HEK293 (cell line): ENCODE results near the gene CHMP4B.

Experiments
- CTCF ChIA-PET: fragments of 350-600 bp; formaldehyde crosslinking; extraction: SDS; loops from one replicate; lab custom pipeline; 2021; ENCODE audit warnings: antibody characterized with exemption; lab: Yijun Ruan, JAX
- POLR2A ChIA-PET: fragments of 300-600 bp; formaldehyde crosslinking; extraction: SDS; loops from one replicate; lab custom pipeline; 2020; ENCODE audit warnings: antibody characterized with exemption, inconsistent platforms; lab: Yijun Ruan, JAX
- H3K27ac ChIP-seq: fragments of 200-500 bp; sonication (Bioruptor generic); 2 replicates; pipeline ENCODE4 v1.5.1; 2014; ENCODE audit warnings: low read depth, low read length, control low read depth, inconsistent platforms; ENCODE audit errors: extremely low read depth
- H3K36me3 ChIP-seq, 2 experiments: fragments of 200-500 bp in 1 of 2; sonication (Bioruptor generic) in 1 of 2; 1 replicate in 1 of 2; 2 replicates in 1 of 2; pipeline ENCODE4 v1.5.1; 2014 to 2017; ENCODE audit warnings: inconsistent platforms in 2 of 2, low read length in 2 of 2; ENCODE audit not compliant: control insufficient read depth in 2 of 2, insufficient read depth in 1 of 2
- H3K4me1 ChIP-seq: fragments of 200-500 bp; sonication (Bioruptor generic); 2 replicates; pipeline ENCODE4 v1.5.1; 2014; ENCODE audit warnings: mild to moderate bottlenecking, low read length, inconsistent platforms; ENCODE audit not compliant: control insufficient read depth, insufficient read depth
- H3K4me3 ChIP-seq: 2 replicates; pipeline ENCODE4 v1.5.1; 2011; ENCODE audit warnings: low read depth, mild to moderate bottlenecking, control low read depth, low read length, moderate library complexity
- H3K9me3 ChIP-seq: fragments of 200-500 bp; sonication (Bioruptor generic); 2 replicates; pipeline ENCODE4 v1.5.1; 2014; ENCODE audit warnings: low read depth, low read length, inconsistent platforms; ENCODE audit not compliant: control insufficient read depth, insufficient read depth
- AEBP2 ChIP-seq: fragments of 450-650 bp; formaldehyde crosslinking; IDR thresholded peaks from 2 replicates; pipeline ENCODE4 v1.5.1; 2016; ENCODE audit warnings: missing biosample characterization, missing genetic modification characterization, borderline replicate concordance
- GLIS2 ChIP-seq: fragments of 450-650 bp; formaldehyde crosslinking; IDR thresholded peaks from 2 replicates; pipeline ENCODE4 v1.5.1; 2016; ENCODE audit warnings: missing biosample characterization, missing genetic modification characterization
- SCRT1 ChIP-seq: fragments of 450-650 bp; formaldehyde crosslinking; IDR thresholded peaks from 2 replicates; pipeline ENCODE4 v1.5.1; 2016; ENCODE audit warnings: missing biosample characterization, missing genetic modification characterization, borderline replicate concordance
- SCRT2 ChIP-seq: fragments of 450-650 bp; formaldehyde crosslinking; IDR thresholded peaks from 2 replicates; pipeline ENCODE4 v1.5.1; 2016; ENCODE audit warnings: missing biosample characterization, missing genetic modification characterization
- SP2 ChIP-seq: fragments of 450-650 bp; formaldehyde crosslinking; IDR thresholded peaks from 2 replicates; pipeline ENCODE4 v1.5.1; 2016; ENCODE audit warnings: missing biosample characterization, missing genetic modification characterization
- ZBTB20 ChIP-seq: fragments of 450-650 bp; formaldehyde crosslinking; IDR thresholded peaks from 2 replicates; pipeline ENCODE4 v1.5.1; 2016; ENCODE audit warnings: missing biosample characterization, missing genetic modification characterization
- ZBTB48 ChIP-seq: fragments of 450-650 bp; formaldehyde crosslinking; IDR thresholded peaks from 2 replicates; pipeline ENCODE4 v1.5.1; 2016; ENCODE audit warnings: missing biosample characterization, missing genetic modification characterization
- ZNF18 ChIP-seq: fragments of 450-650 bp; formaldehyde crosslinking; IDR thresholded peaks from 2 replicates; pipeline ENCODE4 v1.5.1; 2016; ENCODE audit warnings: missing biosample characterization, missing genetic modification characterization
- ZNF280D ChIP-seq: fragments of 450-650 bp; formaldehyde crosslinking; IDR thresholded peaks from 2 replicates; pipeline ENCODE4 v1.5.1; 2016; ENCODE audit warnings: missing biosample characterization, missing genetic modification characterization
- ZNF501 ChIP-seq: fragments of 450-650 bp; formaldehyde crosslinking; IDR thresholded peaks from 2 replicates; pipeline ENCODE4 v1.5.1; 2016; ENCODE audit warnings: missing biosample characterization, missing genetic modification characterization
- ZNF600 ChIP-seq: fragments of 450-650 bp; formaldehyde crosslinking; IDR thresholded peaks from 2 replicates; pipeline ENCODE4 v1.5.1; 2016; ENCODE audit warnings: missing biosample characterization, missing genetic modification characterization
- ZNF664 ChIP-seq: fragments of 450-650 bp; formaldehyde crosslinking; IDR thresholded peaks from 2 replicates; pipeline ENCODE4 v1.5.1; 2016; ENCODE audit warnings: missing biosample characterization, missing genetic modification characterization
- ZSCAN5A ChIP-seq: fragments of 450-650 bp; formaldehyde crosslinking; IDR thresholded peaks from 2 replicates; pipeline ENCODE4 v1.5.1; 2016; ENCODE audit warnings: missing biosample characterization, missing genetic modification characterization

The CHMP4B gene

GRCh38 chr20:33825340-33826269 lies 14.5 kb downstream of the CHMP4B start (continued):
- TF ChIP-seq ZSCAN5A (tag by site-specific recombination) (no peak), AEBP2 (tag by site-specific recombination) (no peak)

GRCh38 chr20:33826270-33826897 lies 15.2 kb downstream of the CHMP4B start:
- TF ChIP-seq GLIS2 (0 out of 2 replicates have a peak, but pooled peaks have one; percentile 22), SP2 (tag by site-specific recombination) (peak; percentile 45), ZBTB20 (tag by site-specific recombination) (peak; percentile 28; the same call in 1 of the 2 replicates), ZNF501 (no peak), ZNF280D (no peak), ZBTB48 (tag by site-specific recombination) (0 out of 2 replicates have a peak, but pooled peaks have one; percentile 10), ZNF600 (peak; percentile 8; the same call in 1 of the 2 replicates)
- ChIA-PET CTCF (interaction anchor here (0.7 kb wide), 1 partner anchor 34 kb away, joined by 4 read pairs; no protein-coding TSS in a partner anchor), POLR2A (interaction anchor here (0.6 to 1.7 kb wide), 3 partner anchors 94 to 286 kb away, joined by 3 to 7 read pairs (median 4); partner anchors contain the start of genes EIF2S2 and ZNF341)
- Histone ChIP-seq H3K9me3 (no peaks in the 10 kb centered on the region), H3K4me1 (peaks cover 16% of the 10 kb centered on the region), H3K4me3 (no peak overlapping the region), H3K36me3 (no peaks in the 10 kb centered on the region), H3K27ac (no peak overlapping the region)

- Histone ChIP-seq H3K4me1 (peaks cover 22% of the 10 kb centered on the region), H3K27ac (no peak overlapping the region), H3K36me3 (no peaks in the 10 kb centered on the region), H3K9me3 (no peaks in the 10 kb centered on the region), H3K4me3 (no peak overlapping the region)
- CTCF ChIA-PET: no interaction called here
- POLR2A ChIA-PET: interaction anchor here (1.6 kb wide), 1 partner anchor 285 kb away, joined by 7 read pairs; the partner anchor contains the start of gene EIF2S2
- TF ChIP-seq ZNF18 (tag by site-specific recombination) (no peak), ZNF664 (peak; percentile 86), SCRT2 (tag by site-specific recombination) (peak; percentile 90), SCRT1 (0 out of 2 replicates have a peak, but pooled peaks have one; percentile 20)
- TF ChIP-seq, all 188 proteins: peak for 3
Measured at GRCh38 chr20:33827109-33827508, 16.0 kb downstream of the CHMP4B start.
